Glomerular visceral epithelial cell (primary cell): ENCODE results near the gene ERCC6L.
"Not testable (repeated sequence)": the region's sequence is repeated elsewhere in the genome, so short reads cannot be mapped to it uniquely, and the experiment has no call there.

ENCODE experiments used
- DNase-seq: peaks from one replicate; pipeline ENCODE4 v3.0.0-alpha.2; 2016; ENCODE audit errors: extremely low spot score

ERCC6L gene

GRCh38 chrX:72253686-72254085 lies 14.9 kb upstream of the ERCC6L start:
- DNase-seq, result no peak

DNA sequence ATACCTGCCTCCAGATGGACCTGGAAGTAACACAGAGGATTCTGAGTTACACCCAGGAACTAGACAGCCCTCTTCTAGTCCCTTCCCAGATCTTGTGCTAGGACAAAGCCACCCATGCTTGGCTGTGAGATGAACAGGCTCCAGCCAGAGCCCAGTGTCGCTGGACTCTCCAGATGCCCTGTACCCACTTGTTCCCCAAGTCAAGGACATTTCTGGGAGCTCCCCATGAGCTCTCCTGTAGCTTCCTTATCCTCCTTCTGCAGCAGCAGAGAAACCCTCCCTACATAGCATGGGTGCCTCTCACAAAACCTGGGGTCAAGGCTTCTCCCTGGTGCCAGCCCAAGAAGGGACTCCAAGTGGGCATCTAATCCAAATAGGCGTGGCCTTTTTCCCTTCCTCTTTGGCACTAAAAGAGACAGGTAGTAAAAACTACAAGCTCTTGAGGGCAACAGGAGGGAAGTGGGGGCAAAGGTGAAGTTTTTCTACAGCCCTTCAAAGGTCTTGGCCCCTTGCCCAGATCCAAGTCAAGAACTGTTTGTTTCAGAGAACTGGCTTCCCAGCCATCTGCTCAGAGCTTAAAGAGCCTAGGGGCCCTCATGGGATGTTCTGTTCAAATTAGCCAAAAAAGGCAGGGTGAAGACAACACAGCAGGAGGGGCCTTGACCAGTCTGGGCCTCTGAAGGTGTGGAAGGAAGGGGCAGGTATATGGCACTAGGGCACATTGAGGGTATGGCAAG lies 8.5 kb upstream of the ERCC6L start:
- no peak for DNase-seq

DNA sequence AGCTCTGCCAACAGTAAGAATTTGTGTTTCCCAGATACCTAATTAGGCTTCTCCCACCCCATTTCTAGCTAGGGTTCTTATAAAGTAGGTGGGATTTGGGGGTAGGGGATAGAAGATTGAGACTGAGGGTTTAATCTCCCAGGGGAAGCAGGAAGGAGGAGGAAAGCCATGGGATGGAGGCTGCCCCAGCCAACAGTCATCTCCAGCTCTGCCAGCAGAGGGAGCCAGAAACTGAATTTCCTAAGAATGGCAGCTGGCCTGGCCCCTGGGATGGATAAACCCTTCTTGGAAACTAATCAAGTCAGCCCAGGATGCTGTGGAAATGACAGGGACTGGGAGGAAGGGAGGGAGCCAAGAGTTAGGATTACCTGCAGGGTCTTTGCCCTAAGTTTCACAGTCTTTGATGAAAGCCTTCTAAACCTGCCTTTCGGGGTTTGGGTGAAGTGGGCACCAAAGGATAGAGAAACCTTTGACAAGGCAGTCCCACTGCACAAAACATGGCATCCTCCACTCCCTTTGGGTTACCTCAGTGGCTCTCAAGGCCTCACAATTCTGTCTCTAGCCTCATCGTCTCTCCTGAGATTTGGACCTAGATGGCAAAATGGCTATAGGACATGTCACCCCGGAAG lies 6.7 kb upstream of the ERCC6L start:
- peak; percentile 62 for DNase-seq

DNA sequence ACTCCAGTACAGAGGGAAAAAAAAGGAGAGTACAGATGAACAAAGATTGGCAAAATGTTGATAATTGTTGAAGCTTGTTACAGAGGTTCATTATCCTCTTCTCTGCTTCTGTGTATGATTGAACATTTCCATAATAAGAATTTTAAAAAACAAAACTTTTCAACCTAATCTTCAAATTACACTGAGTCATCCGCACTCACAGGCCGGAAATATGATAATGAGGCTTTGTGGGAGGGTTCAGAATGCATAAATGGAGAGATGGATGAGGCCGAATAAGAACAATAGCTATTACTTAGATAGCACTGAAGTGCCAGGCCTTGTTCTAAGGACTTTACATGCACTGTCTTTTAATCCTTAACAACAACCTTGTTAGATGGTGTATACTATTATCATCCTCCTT lies 4.6 kb upstream of the ERCC6L start:
- DNase-seq, result no peak

DNA sequence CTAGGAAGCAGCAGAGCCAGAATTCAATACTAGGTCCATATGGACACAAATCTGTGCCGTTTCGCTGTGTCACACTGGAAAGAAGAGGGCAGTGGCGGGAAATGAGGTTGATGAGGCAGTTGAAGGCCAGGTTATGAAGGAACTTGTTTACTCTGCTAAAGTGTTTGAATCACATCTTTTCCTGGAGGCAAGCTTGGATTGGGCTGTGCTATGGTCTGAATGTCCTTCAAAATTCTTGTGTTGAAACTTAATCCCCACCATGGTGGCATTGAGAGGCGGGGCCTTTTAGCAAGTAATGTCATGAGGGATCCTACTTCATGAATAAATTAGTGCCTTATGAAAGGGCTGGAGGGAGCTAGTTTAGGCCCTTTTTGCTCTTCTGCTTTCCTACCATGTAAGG lies 2.1 kb upstream of the ERCC6L start:
- DNase-seq, result no peak

DNA sequence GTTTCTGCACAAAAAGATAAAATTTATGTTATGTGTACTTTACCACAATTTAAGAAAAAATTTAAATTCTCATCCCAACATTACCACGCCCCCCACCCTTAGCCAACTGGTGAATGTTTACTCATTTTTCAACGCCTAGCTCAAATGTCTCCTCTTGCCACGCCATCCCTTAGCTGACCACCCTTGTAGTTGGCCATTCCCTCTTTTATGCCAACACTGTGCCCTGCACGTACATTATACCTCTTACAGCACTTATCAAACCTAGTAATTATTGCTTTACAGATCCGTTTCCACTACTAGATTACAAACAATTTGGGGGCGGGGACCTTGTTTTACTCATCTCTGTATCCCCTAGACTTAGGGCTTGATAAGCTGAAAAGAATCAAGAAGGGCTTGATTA lies 644 bp downstream of the ERCC6L start:
- DNase-seq, result no peak

- DNase-seq, result no peak
Measured at GRCh38 chrX:72236841-72237240, 2.0 kb downstream of the ERCC6L start.

DNA sequence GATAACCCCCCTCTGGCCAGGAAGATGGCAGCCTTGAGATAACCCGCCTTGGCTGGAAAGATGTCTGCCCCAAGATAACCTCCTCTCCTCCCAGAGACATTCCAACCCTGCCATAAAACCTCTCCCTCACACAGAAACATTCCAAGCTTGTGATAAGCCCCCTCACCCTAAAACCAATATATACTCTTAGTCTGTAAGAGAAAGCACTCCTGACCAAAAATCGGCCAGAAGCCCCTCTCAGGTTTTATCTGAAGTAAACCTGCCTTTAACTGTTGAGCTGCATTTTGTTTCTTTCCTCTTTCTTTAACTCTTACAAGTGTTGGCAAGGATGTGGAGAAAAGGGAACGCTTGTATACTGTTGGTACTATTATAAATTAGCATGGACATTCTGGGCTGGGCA lies 8.5 kb downstream of the ERCC6L start:
- no peak for DNase-seq

GRCh38 chrX:72220375-72220774 lies 18.5 kb downstream of the ERCC6L start:
- DNase-seq, result not testable (repeated sequence)

GRCh38 chrX:72216973-72217372 lies 21.9 kb downstream of the ERCC6L start:
- no peak for DNase-seq

GRCh38 chrX:72208126-72208800 lies 30.6 kb downstream of the ERCC6L start:
- DNase-seq, result peak; percentile 4

GRCh38 chrX:72207366-72207765 lies 31.5 kb downstream of the ERCC6L start:
- DNase-seq, result no peak

DNA sequence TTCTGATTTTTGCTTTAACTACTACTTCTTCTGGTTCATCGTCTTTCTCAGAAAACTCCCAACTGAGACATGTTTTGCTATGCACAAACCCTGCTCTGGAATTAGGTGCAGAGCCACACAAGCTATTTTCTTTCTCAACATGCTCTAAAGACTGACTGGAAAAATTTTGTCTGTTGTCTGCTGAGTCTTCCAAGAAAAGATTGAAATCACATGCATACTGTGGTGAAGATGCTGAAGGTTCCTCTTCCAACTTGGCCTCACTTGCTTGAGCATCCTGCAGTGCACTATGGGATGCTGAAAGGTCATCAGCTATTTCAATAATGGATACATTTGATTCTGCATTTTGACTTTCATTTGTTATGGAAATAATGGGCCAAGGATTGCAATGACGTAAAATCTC lies 33.1 kb downstream of the ERCC6L start:
- DNase-seq, result no peak

GRCh38 chrX:72203421-72203820 lies 35.4 kb downstream of the ERCC6L start:
- no peak for DNase-seq

DNA sequence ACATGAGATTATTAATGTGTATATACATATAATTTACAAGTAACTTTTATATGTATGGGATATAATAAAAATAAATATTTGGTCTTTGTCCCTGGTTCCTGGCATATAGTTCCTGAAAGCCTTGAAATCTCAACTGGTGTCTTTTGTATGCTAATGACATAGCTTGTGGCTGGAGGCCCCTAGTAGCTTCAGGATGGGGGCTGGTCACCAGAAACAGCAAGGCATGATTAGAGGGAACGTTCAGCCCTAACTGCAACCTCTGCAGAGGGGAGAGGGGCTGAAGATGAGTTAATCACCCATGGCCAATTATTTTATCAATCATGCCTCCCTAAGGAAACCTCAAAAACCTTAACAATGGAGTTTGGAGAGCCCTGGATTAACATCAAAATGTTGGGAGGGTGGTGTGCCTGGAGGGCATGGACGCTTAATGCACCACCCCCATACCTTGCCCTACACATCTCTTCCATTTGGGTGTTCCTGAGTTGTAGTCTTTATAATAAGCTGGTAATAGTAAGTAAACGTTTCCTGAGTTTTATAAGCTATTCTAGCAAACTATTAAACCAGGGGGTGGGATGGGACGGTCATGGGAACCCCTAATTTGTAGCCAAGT lies 35.9 kb downstream of the ERCC6L start:
- DNase-seq, result no peak

DNA sequence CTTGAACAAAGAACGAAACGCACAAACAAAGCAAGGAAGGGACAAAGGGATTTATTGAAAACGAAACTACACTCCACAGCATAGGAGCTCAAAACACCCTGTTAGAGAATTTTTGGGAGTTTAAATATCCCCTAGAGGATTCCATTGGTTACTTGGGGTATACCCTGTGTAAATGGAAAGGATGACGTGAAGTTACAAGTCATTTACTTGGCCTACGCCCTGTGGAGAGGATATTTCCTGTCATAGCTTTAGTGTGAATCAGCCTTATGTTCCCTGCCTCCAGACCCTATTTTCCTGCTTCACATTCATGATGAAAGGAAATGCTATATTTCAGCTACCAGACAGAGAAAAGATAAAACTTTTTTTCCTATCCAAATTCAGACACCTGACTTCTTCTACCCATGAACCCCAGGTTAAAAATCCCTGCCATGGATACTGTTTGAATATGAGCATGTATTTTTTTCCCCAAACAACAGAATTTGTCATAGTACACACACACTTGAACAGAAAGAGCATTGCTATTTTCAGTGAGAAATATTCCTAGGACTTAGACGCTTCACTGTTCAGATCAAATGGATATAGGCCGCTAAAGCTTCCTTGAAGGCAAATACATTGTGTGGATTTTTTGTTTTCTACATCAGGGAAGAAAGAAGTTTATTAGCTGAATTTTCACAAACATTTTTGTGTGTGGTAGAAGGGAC lies 36.8 kb downstream of the ERCC6L start:
- peak; percentile 33 for DNase-seq

GRCh38 chrX:72182924-72183323 lies 55.9 kb downstream of the ERCC6L start:
- DNase-seq, result no peak

- peak; percentile 97 for DNase-seq
Measured at GRCh38 chrX:72181178-72182125, 57.4 kb downstream of the ERCC6L start, which contains the start of gene PIN4. TSS of gene PIN4 (plus strand) at chrX:72181757. CDS start at chrX:72181786, 29 bp downstream.

DNA sequence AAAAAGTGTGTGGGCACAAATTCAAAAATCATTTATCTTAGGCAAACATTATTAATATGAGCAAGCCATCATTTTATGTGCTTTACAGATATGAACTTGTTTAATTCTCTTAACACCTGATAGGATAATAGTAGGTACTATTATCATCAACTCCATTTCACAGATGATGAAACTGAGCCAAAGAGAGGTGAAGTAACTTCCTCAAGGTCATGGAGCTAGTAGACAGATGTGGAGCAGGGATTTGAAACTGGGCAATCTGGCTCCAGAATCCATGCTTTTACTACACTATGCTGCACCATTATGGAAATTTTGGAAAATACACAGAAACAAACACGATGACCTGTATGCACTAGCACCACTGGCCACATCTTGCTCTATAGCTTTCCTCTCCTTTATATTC lies 58.3 kb downstream of the ERCC6L start:
- no peak for DNase-seq

DNA sequence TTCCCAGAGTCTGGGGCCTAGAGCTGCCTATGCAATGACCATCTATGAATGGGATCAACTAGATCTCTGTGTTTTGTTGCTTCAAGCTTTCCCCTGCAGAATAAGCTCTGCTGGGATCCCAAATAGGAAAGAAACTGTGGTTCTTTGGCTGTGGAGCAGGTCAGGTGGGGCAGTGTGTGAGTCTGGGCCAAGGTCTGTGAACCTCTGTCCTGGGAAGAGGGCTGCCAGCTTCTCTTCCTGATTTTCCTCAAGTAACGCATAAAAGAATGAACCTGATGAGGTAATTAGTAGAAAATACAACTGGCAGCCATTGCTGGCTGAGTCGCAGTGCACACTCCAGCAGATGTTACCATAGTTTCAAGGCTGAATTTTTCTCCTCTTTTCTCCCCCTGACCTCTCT lies 61.8 kb downstream of the ERCC6L start:
- no peak for DNase-seq

- not testable (repeated sequence) for DNase-seq
Measured at GRCh38 chrX:72176289-72176688, 62.5 kb downstream of the ERCC6L start.
